Measurements from ENCODE around the gene VSIR.

Gene VSIR

GRCh38 chr10:71819441-71819861, 46.1 kb upstream of the VSIR start:
- Histone ChIP-seq H3K36me3 (ENCODE audit: control insufficient read depth in 1 of 2, insufficient read depth in 2 of 2, low read depth in 1 of 2, low read length in 2 of 2) (peaks cover 88 to 100% of the 10 kb centered on the region in 2 experiments), H3K4me3 (ENCODE audit: insufficient read depth in 1 of 2, low read depth in 1 of 2, low read length in 2 of 2) (no peak overlapping the region), H2BK12ac (ENCODE audit: low read length in 2 of 2) (no peak overlapping the region), H2AK5ac (ENCODE audit: low read length, severe bottlenecking) (no peak overlapping the region), H3K14ac (ENCODE audit: low read length in 2 of 2) (no peak overlapping the region), H3K9me3 (ENCODE audit: control insufficient read depth, low read length) (no peaks in the 10 kb centered on the region), H2BK15ac (ENCODE audit: low read depth, poor library complexity, severe bottlenecking) (no peak overlapping the region), H2AFZ (ENCODE audit: low read depth, low read length) (no peak overlapping the region), H4K8ac (ENCODE audit: low read length) (no peak overlapping the region), H4K91ac (ENCODE audit: low read length) (no peak overlapping the region), H3K27me3 (ENCODE audit: control insufficient read depth in 1 of 2, insufficient read depth in 1 of 2, low read length in 2 of 2) (no peaks in the 10 kb centered on the region), H3K27ac (ENCODE audit: low read length, poor library complexity, severe bottlenecking) (no peak overlapping the region), H3K4ac (ENCODE audit: low read depth in 1 of 2, low read length in 2 of 2) (no peak overlapping the region), H3K79me1 (replicated peaks; ENCODE audit: low read length, poor library complexity, severe bottlenecking) (peaks cover 40% of the 10 kb centered on the region), H3K4me2 (ENCODE audit: low read length, poor library complexity, severe bottlenecking) (no peak overlapping the region), H3K23ac (ENCODE audit: low read length in 2 of 2) (no peak overlapping the region), H3K9ac (ENCODE audit: low read length) (no peak overlapping the region), H2BK120ac (ENCODE audit: low read depth, low read length) (no peak overlapping the region), H2BK5ac (ENCODE audit: low read depth, low read length, poor library complexity, severe bottlenecking) (no peak overlapping the region), H3K18ac (ENCODE audit: low read depth in 1 of 2, low read length in 2 of 2) (no peak overlapping the region), H3K4me1 (ENCODE audit: control insufficient read depth, insufficient read depth, low read depth, low read length) (no peaks in the 10 kb centered on the region)
- WGBS, result 98% methylated on average over 18 of the region's 18 CpGs
- DNase-seq, result no peak

GRCh38 chr10:71818674-71819260, 45.4 kb upstream of the VSIR start:
- H2BK12ac ChIP-seq (ENCODE audit: low read length in 2 of 2), result no peak overlapping the region
- H2BK5ac ChIP-seq (ENCODE audit: low read depth, low read length, poor library complexity, severe bottlenecking), result no peak overlapping the region
- DNase-seq, result no peak
- no peak overlapping the region for H3K18ac ChIP-seq (ENCODE audit: low read depth in 1 of 2, low read length in 2 of 2)
- 97% methylated on average over 14 of the region's 14 CpGs for WGBS
- peaks cover 89 to 100% of the 10 kb centered on the region in 2 experiments for H3K36me3 ChIP-seq (ENCODE audit: control insufficient read depth in 1 of 2, insufficient read depth in 2 of 2, low read depth in 1 of 2, low read length in 2 of 2)
- H4K91ac ChIP-seq (ENCODE audit: low read length), result no peak overlapping the region
- no peak overlapping the region for H2AK5ac ChIP-seq (ENCODE audit: low read length, severe bottlenecking)
- H2BK120ac ChIP-seq (ENCODE audit: low read depth, low read length), result no peak overlapping the region
- H3K4me2 ChIP-seq (ENCODE audit: low read length, poor library complexity, severe bottlenecking), result no peak overlapping the region
- no peak overlapping the region for H3K4ac ChIP-seq (ENCODE audit: low read depth in 1 of 2, low read length in 2 of 2)
- H4K8ac ChIP-seq (ENCODE audit: low read length), result no peak overlapping the region
- H3K27ac ChIP-seq (ENCODE audit: low read length, poor library complexity, severe bottlenecking), result no peak overlapping the region
- no peak overlapping the region for H3K9ac ChIP-seq (ENCODE audit: low read length)
- H3K23ac ChIP-seq (ENCODE audit: low read length in 2 of 2), result no peak overlapping the region
- H3K27me3 ChIP-seq (ENCODE audit: control insufficient read depth in 1 of 2, insufficient read depth in 1 of 2, low read length in 2 of 2), result no peaks in the 10 kb centered on the region
- H3K9me3 ChIP-seq (ENCODE audit: control insufficient read depth, low read length), result no peaks in the 10 kb centered on the region
- H3K14ac ChIP-seq (ENCODE audit: low read length in 2 of 2), result no peak overlapping the region
- H3K4me1 ChIP-seq (ENCODE audit: control insufficient read depth, insufficient read depth, low read depth, low read length), result no peaks in the 10 kb centered on the region
- no peak overlapping the region for H2AFZ ChIP-seq (ENCODE audit: low read depth, low read length)
- H3K79me1 ChIP-seq (replicated peaks; ENCODE audit: low read length, poor library complexity, severe bottlenecking), result peaks cover 36% of the 10 kb centered on the region
- no peak overlapping the region for H2BK15ac ChIP-seq (ENCODE audit: low read depth, poor library complexity, severe bottlenecking)
- no peak overlapping the region for H3K4me3 ChIP-seq (ENCODE audit: insufficient read depth in 1 of 2, low read depth in 1 of 2, low read length in 2 of 2)

GRCh38 chr10:71817831-71818655, 44.7 kb upstream of the VSIR start:
- Histone ChIP-seq H2BK120ac (ENCODE audit: low read depth, low read length) (no peak overlapping the region), H2AK5ac (ENCODE audit: low read length, severe bottlenecking) (no peak overlapping the region), H2AFZ (ENCODE audit: low read depth, low read length) (no peak overlapping the region), H3K4me3 (ENCODE audit: insufficient read depth in 1 of 2, low read depth in 1 of 2, low read length in 2 of 2) (no peak overlapping the region), H3K23ac (ENCODE audit: low read length in 2 of 2) (no peak overlapping the region), H3K27me3 (ENCODE audit: control insufficient read depth in 1 of 2, insufficient read depth in 1 of 2, low read length in 2 of 2) (no peaks in the 10 kb centered on the region), H3K79me1 (replicated peaks; ENCODE audit: low read length, poor library complexity, severe bottlenecking) (peaks cover 31% of the 10 kb centered on the region), H4K91ac (ENCODE audit: low read length) (no peak overlapping the region), H3K27ac (ENCODE audit: low read length, poor library complexity, severe bottlenecking) (no peak overlapping the region), H2BK5ac (ENCODE audit: low read depth, low read length, poor library complexity, severe bottlenecking) (no peak overlapping the region), H3K4ac (ENCODE audit: low read depth in 1 of 2, low read length in 2 of 2) (no peak overlapping the region), H3K18ac (ENCODE audit: low read depth in 1 of 2, low read length in 2 of 2) (no peak overlapping the region), H3K4me2 (ENCODE audit: low read length, poor library complexity, severe bottlenecking) (no peak overlapping the region), H2BK15ac (ENCODE audit: low read depth, poor library complexity, severe bottlenecking) (no peak overlapping the region), H2BK12ac (ENCODE audit: low read length in 2 of 2) (no peak overlapping the region), H3K36me3 (ENCODE audit: control insufficient read depth in 1 of 2, insufficient read depth in 2 of 2, low read depth in 1 of 2, low read length in 2 of 2) (peaks cover 87 to 99% of the 10 kb centered on the region in 2 experiments), H3K4me1 (ENCODE audit: control insufficient read depth, insufficient read depth, low read depth, low read length) (no peaks in the 10 kb centered on the region), H3K14ac (ENCODE audit: low read length in 2 of 2) (no peak overlapping the region), H3K9ac (ENCODE audit: low read length) (no peak overlapping the region), H4K8ac (ENCODE audit: low read length) (no peak overlapping the region), H3K9me3 (ENCODE audit: control insufficient read depth, low read length) (no peaks in the 10 kb centered on the region)
- no peak for DNase-seq
- 93% methylated on average over 9 of the region's 9 CpGs for WGBS

GRCh38 chr10:71816936-71817618, 43.8 kb upstream of the VSIR start:
- Histone ChIP-seq H3K14ac (ENCODE audit: low read length in 2 of 2) (no peak overlapping the region), H4K8ac (ENCODE audit: low read length) (no peak overlapping the region), H2BK5ac (ENCODE audit: low read depth, low read length, poor library complexity, severe bottlenecking) (no peak overlapping the region), H2AFZ (ENCODE audit: low read depth, low read length) (no peak overlapping the region), H3K27ac (ENCODE audit: low read length, poor library complexity, severe bottlenecking) (no peak overlapping the region), H3K36me3 (ENCODE audit: control insufficient read depth in 1 of 2, insufficient read depth in 2 of 2, low read depth in 1 of 2, low read length in 2 of 2) (peaks cover 94 to 96% of the 10 kb centered on the region in 2 experiments), H3K9me3 (ENCODE audit: control insufficient read depth, low read length) (no peaks in the 10 kb centered on the region), H2BK15ac (ENCODE audit: low read depth, poor library complexity, severe bottlenecking) (no peak overlapping the region), H2BK120ac (ENCODE audit: low read depth, low read length) (no peak overlapping the region), H2BK12ac (ENCODE audit: low read length in 2 of 2) (no peak overlapping the region), H4K91ac (ENCODE audit: low read length) (no peak overlapping the region), H3K18ac (ENCODE audit: low read depth in 1 of 2, low read length in 2 of 2) (no peak overlapping the region), H3K23ac (ENCODE audit: low read length in 2 of 2) (no peak overlapping the region), H2AK5ac (ENCODE audit: low read length, severe bottlenecking) (no peak overlapping the region), H3K4ac (ENCODE audit: low read depth in 1 of 2, low read length in 2 of 2) (no peak overlapping the region), H3K9ac (ENCODE audit: low read length) (no peak overlapping the region), H3K4me1 (ENCODE audit: control insufficient read depth, insufficient read depth, low read depth, low read length) (peaks cover 1% of the 10 kb centered on the region), H3K27me3 (ENCODE audit: control insufficient read depth in 1 of 2, insufficient read depth in 1 of 2, low read length in 2 of 2) (no peaks in the 10 kb centered on the region), H3K4me3 (ENCODE audit: insufficient read depth in 1 of 2, low read depth in 1 of 2, low read length in 2 of 2) (no peak overlapping the region), H3K79me1 (replicated peaks; ENCODE audit: low read length, poor library complexity, severe bottlenecking) (peaks cover 29% of the 10 kb centered on the region), H3K4me2 (ENCODE audit: low read length, poor library complexity, severe bottlenecking) (no peak overlapping the region)
- WGBS, result 98% methylated on average over 8 of the region's 8 CpGs
- DNase-seq, result no peak

All from mesenchymal stem cell (in vitro differentiated cells and primary cell).